ENCODE measurements around the gene PUS7. TPM values are rescaled to one million over a fixed set of nuclear protein-coding genes. Genes with fewer than 3 reads are reported as not detected.

PUS7 gene
- total and polyA plus RNA-seq, 2 of the 4 experiments (the other 2 are of a cell fraction) = 11.7 to 17.0 TPM

DNA sequence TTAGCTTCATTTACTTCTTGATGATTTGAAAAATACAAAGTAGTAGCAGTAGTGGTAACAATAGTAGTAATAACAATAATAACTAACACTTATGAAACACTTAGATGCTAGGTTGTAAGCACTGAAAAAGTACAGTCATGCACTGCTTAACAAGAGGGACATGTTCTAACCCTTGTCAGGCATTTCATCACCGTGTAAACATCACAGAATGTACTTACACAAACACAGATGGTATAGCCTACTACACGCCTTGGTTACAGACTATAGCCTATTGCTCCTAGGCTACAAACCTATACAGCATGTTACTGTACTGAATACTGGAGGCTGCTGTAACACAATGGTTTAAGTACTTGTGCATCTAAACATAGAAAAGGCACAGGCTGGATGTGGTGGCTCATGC, 60.6 kb downstream of the PUS7 start:
- Histone ChIP-seq H3K14ac (replicated peaks; ENCODE audit: low read depth, low read length) (no peak overlapping the region), H2BK5ac (ENCODE audit: low read depth, low read length, poor library complexity, severe bottlenecking) (no peak overlapping the region), H2AFZ (replicated peaks; ENCODE audit: low read length, poor library complexity) (no peak overlapping the region), H3K27ac (ENCODE audit: insufficient read depth, low read length) (no peak overlapping the region), H3K18ac (ENCODE audit: low read depth, low read length) (no peak overlapping the region), H3K79me1 (ENCODE audit: low read depth in 1 of 2, low read length in 2 of 2) (no peaks in the 10 kb centered on the region), H4K91ac (ENCODE audit: insufficient read depth, low read depth, low read length) (no peak overlapping the region), H4K20me1 (ENCODE audit: insufficient read depth, low read length) (no peaks in the 10 kb centered on the region), H2AK5ac (ENCODE audit: low read depth, low read length) (no peak overlapping the region), H2AK9ac (replicated peaks; ENCODE audit: low read depth, low read length, poor library complexity) (no peak overlapping the region), H3K23ac (ENCODE audit: low read depth, low read length) (no peak overlapping the region), H3K4me2 (ENCODE audit: low read depth, low read length) (no peak overlapping the region), H3K9ac (ENCODE audit: low read depth, low read length) (no peak overlapping the region), H4K8ac (ENCODE audit: low read depth in 2 of 2, low read length in 2 of 2) (no peak overlapping the region), H3K4me1 (ENCODE audit: control insufficient read depth, insufficient read depth, low read length) (no peaks in the 10 kb centered on the region), H3K56ac (ENCODE audit: extremely low read depth, insufficient read depth, low read length) (no peak overlapping the region), H2BK120ac (ENCODE audit: low read depth, low read length) (no peak overlapping the region), H3K36me3 (ENCODE audit: control insufficient read depth, insufficient read depth, low read length) (peaks cover 9% of the 10 kb centered on the region), H3K4ac (ENCODE audit: low read depth, low read length) (no peak overlapping the region), H4K5ac (ENCODE audit: low read depth, low read length) (no peak overlapping the region), H3K9me1 (ENCODE audit: insufficient read depth, low read length) (peaks cover 4% of the 10 kb centered on the region; the same call in 1 of the 2 replicates), H3K9me3 (ENCODE audit: control insufficient read depth, insufficient read depth, low read length) (no peaks in the 10 kb centered on the region), H3K27me3 (ENCODE audit: control insufficient read depth, insufficient read depth, low read length) (no peaks in the 10 kb centered on the region), H2BK15ac (ENCODE audit: low read depth, low read length) (no peak overlapping the region), H2BK20ac (ENCODE audit: low read depth, low read length) (no peak overlapping the region), H3K4me3 (ENCODE audit: insufficient read depth, low read depth, low read length) (no peak overlapping the region)
- CTCF ChIA-PET = no interaction called here
- TF ChIP-seq RFX5 (IDR thresholded peaks at IDR 0.05; ENCODE audit: low read depth, low read length) (no peak), RCOR1 (IDR thresholded peaks at IDR 0.05; ENCODE audit: insufficient replicate concordance, low read length) (no peak), MAZ (IDR thresholded peaks at IDR 0.05; ENCODE audit: borderline replicate concordance, low read depth, low read length) (no peak), CHD1 (IDR thresholded peaks at IDR 0.05; ENCODE audit: low read depth, low read length) (no peak), POLR2A (IDR thresholded peaks at IDR 0.05; ENCODE audit: low read depth, low read length) (no peak)
- TF ChIP-seq, protein P1, sequence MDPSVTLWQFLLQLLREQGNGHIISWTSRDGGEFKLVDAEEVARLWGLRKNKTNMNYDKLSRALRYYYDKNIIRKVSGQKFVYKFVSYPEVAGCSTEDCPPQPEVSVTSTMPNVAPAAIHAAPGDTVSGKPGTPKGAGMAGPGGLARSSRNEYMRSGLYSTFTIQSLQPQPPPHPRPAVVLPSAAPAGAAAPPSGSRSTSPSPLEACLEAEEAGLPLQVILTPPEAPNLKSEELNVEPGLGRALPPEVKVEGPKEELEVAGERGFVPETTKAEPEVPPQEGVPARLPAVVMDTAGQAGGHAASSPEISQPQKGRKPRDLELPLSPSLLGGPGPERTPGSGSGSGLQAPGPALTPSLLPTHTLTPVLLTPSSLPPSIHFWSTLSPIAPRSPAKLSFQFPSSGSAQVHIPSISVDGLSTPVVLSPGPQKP (IDR thresholded peaks at IDR 0.05; ENCODE audit: borderline replicate concordance, low read depth, low read length) = no peak
- TF ChIP-seq, protein P2, sequence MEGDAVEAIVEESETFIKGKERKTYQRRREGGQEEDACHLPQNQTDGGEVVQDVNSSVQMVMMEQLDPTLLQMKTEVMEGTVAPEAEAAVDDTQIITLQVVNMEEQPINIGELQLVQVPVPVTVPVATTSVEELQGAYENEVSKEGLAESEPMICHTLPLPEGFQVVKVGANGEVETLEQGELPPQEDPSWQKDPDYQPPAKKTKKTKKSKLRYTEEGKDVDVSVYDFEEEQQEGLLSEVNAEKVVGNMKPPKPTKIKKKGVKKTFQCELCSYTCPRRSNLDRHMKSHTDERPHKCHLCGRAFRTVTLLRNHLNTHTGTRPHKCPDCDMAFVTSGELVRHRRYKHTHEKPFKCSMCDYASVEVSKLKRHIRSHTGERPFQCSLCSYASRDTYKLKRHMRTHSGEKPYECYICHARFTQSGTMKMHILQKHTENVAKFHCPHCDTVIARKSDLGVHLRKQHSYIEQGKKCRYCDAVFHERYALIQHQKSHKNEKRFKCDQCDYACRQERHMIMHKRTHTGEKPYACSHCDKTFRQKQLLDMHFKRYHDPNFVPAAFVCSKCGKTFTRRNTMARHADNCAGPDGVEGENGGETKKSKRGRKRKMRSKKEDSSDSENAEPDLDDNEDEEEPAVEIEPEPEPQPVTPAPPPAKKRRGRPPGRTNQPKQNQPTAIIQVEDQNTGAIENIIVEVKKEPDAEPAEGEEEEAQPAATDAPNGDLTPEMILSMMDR (conservative IDR thresholded peaks at IDR 0.05; ENCODE audit: low read depth, low read length) = no peak
- POLR2A ChIA-PET (ENCODE audit: unreplicated experiment) = no interaction called here
- in situ Hi-C loops (cut with MboI; ENCODE audit: low sequenced_read_pairs) (no loop called here), intact Hi-C loops (cut with micrococcal nuclease) (no loop called here), dilution Hi-C loops (cut with HindIII; ENCODE audit: low sequenced_read_pairs, unreplicated experiment) (no loop called here)
- ATAC-seq (ENCODE audit: low read depth) = no peak
- DNase-seq = peak; percentile 14
- no TSS peak for BruUV-seq (replicated peaks)
- WGBS, 2 experiments (ENCODE audit: extremely low coverage in 2 of 2, insufficient read length in 1 of 2) = no CpG with 5 or more reads among the region's 2 CpGs
